Nephron (organoid): Measurements from ENCODE around the gene SARM1.
"Not testable (repeated sequence)": the region's sequence is repeated elsewhere in the genome, so short reads cannot be mapped to it uniquely, and the experiment has no call there.

Experiments
- H3K27ac Mint-ChIP-seq, 3 experiments: 2 replicates each; pipeline ENCODE4 v1.8.0; 2020; ENCODE audit warnings: mixed read lengths in 3 of 3, mild to moderate bottlenecking in 2 of 3, moderate library complexity in 1 of 3
- H3K27me3 Mint-ChIP-seq: 2 replicates; pipeline ENCODE4 v1.8.0; 2021; ENCODE audit warnings: low read depth, mild to moderate bottlenecking, moderate library complexity, mixed read lengths
- H3K36me3 Mint-ChIP-seq: 2 replicates; pipeline ENCODE4 v1.8.0; 2020; ENCODE audit warnings: low read depth, mixed read lengths
- H3K4me1 Mint-ChIP-seq: 2 replicates; pipeline ENCODE4 v1.8.0; 2020; ENCODE audit warnings: mixed read lengths
- H3K4me3 Mint-ChIP-seq, 3 experiments: 2 replicates each; pipeline ENCODE4 v1.8.0; 2020; ENCODE audit warnings: mild to moderate bottlenecking in 3 of 3, mixed read lengths in 3 of 3, moderate library complexity in 2 of 3
- H3K9me3 Mint-ChIP-seq: 2 replicates; pipeline ENCODE4 v1.8.0; 2020; ENCODE audit warnings: mixed read lengths
- CTCF ChIP-seq, 3 experiments: fragments of 200-600 bp; sonication (generic); IDR thresholded peaks; one replicate each; pipeline ENCODE4 v1.5.0; 2021; ENCODE audit warnings: antibody characterized with exemption in 3 of 3; ENCODE audit not compliant: unreplicated experiment in 3 of 3

The SARM1 gene

DNA sequence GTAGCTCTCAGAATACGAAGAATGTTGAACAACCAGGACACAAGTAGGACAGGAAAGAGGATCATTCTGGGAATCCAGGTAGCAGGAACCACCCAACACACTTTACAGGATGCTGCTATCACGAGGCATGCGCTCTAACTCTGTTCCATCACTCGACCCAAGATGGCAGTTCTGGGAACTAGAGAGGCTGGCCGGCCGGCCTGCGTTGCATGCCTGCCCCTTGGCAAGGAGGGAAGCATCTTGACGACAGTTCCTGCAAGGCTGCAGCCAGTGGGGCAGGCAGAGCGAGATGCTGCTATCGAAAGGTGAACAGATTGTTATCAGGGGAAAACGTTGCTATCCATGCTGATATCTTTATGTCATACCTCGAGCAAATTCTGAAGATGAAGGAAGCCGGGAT lies 53.7 kb downstream of the SARM1 start:
- no peak overlapping the region for H3K27ac Mint-ChIP-seq
- H3K4me1 Mint-ChIP-seq, result no peaks in the 10 kb centered on the region
- H3K9me3 Mint-ChIP-seq, result no peaks in the 10 kb centered on the region

GRCh38 chr17:28426081-28426519 lies 54.6 kb downstream of the SARM1 start:
- Mint-ChIP-seq H3K9me3 (no peaks in the 10 kb centered on the region), H3K27me3 (peaks cover 8% of the 10 kb centered on the region), H3K36me3 (no peaks in the 10 kb centered on the region), H3K27ac (no peak overlapping the region), H3K4me1 (no peaks in the 10 kb centered on the region), H3K4me3 (no peak overlapping the region)
- TF ChIP-seq CTCF (IDR thresholded peaks at IDR 0.05; ENCODE audit: unreplicated experiment in 3 of 3), result peak in 1 of 3 experiments; percentile 8

More for the DNA sequence above, 53.7 kb downstream of the SARM1 start:
- no peak for TF ChIP-seq CTCF (IDR thresholded peaks at IDR 0.05; ENCODE audit: unreplicated experiment in 3 of 3)
- H3K27me3 Mint-ChIP-seq, result peaks cover 8% of the 10 kb centered on the region
- no peaks in the 10 kb centered on the region for H3K36me3 Mint-ChIP-seq
- no peak overlapping the region for H3K4me3 Mint-ChIP-seq

DNA sequence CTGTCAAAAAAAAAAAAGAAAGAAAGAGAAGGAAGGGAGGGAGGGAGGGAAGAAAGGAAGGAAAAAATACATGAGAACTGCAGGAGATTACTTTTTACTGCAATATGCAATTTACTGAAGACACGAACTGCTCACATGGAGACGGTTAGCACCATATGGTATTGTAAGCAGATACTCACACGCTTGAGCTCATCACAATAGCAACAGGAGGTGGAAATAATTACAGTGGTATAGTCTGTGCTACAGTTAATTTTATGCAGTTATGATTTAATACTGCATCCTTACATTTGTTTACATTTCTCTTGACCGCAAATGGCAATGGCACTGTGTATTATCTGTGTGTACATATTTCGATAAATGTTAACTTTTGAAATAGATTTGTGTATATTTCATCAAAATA lies 55.9 kb downstream of the SARM1 start:
- H3K4me3 Mint-ChIP-seq, result no peak overlapping the region
- no peak for TF ChIP-seq CTCF (IDR thresholded peaks at IDR 0.05; ENCODE audit: unreplicated experiment in 3 of 3)
- no peaks in the 10 kb centered on the region for H3K36me3 Mint-ChIP-seq
- peaks cover 14% of the 10 kb centered on the region for H3K27me3 Mint-ChIP-seq
- no peaks in the 10 kb centered on the region for H3K9me3 Mint-ChIP-seq
- H3K4me1 Mint-ChIP-seq, result no peaks in the 10 kb centered on the region
- no peak overlapping the region for H3K27ac Mint-ChIP-seq

- not testable (repeated sequence) for H3K36me3 Mint-ChIP-seq, H3K27ac Mint-ChIP-seq, H3K4me3 Mint-ChIP-seq, H3K4me1 Mint-ChIP-seq, H3K9me3 Mint-ChIP-seq
- peaks cover 14% of the 10 kb centered on the region for H3K27me3 Mint-ChIP-seq
Observed at GRCh38 chr17:28427982-28428381, 56.5 kb downstream of the SARM1 start.

DNA sequence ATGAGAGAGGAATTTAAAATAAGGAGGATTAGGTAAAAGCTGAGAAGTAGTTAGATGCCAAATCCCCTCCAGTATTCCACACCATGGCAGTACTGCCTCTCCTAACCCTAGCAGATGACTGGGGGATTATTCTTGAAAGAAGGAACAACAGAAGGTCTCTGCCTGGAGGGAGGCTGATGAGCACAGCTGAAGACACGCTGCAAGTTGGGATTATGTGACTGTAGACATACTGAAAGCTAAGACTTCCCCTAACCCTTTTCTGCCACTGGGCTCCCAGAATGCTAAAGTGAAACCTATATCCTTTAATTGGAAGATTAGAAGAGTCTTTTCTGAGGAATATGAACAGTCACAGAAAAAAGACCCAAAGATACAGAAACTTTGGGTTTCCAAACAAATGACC lies 62.2 kb downstream of the SARM1 start:
- H3K4me1 Mint-ChIP-seq, result no peaks in the 10 kb centered on the region
- H3K27me3 Mint-ChIP-seq, result peaks cover 19% of the 10 kb centered on the region
- H3K36me3 Mint-ChIP-seq, result no peaks in the 10 kb centered on the region
- H3K27ac Mint-ChIP-seq, result no peak overlapping the region
- H3K4me3 Mint-ChIP-seq, result no peak overlapping the region
- no peaks in the 10 kb centered on the region for H3K9me3 Mint-ChIP-seq
- TF ChIP-seq CTCF (IDR thresholded peaks at IDR 0.05; ENCODE audit: unreplicated experiment in 3 of 3), result no peak

DNA sequence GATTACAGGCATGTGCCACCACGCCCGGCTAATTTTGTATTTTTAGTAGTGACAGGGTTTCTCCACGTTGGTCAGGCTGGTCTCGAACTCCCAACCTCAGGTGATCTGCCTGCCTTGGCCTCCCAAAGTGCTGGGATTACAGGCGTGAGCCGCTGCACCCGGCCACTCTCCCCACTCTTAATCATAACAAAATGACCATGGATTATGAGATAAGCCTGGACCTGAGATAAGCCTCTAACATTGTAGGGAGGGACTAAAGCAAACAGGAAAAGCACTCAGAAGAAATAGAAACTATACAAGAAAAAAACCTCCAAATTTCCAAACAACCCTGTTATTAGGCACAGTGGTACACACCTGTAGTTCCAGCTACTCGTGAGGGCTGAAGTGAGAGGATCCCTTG lies 62.8 kb downstream of the SARM1 start:
- H3K9me3 Mint-ChIP-seq, H3K4me1 Mint-ChIP-seq, H3K27ac Mint-ChIP-seq, H3K4me3 Mint-ChIP-seq, H3K36me3 Mint-ChIP-seq: not testable (repeated sequence)
- peaks cover 19% of the 10 kb centered on the region for H3K27me3 Mint-ChIP-seq

DNA sequence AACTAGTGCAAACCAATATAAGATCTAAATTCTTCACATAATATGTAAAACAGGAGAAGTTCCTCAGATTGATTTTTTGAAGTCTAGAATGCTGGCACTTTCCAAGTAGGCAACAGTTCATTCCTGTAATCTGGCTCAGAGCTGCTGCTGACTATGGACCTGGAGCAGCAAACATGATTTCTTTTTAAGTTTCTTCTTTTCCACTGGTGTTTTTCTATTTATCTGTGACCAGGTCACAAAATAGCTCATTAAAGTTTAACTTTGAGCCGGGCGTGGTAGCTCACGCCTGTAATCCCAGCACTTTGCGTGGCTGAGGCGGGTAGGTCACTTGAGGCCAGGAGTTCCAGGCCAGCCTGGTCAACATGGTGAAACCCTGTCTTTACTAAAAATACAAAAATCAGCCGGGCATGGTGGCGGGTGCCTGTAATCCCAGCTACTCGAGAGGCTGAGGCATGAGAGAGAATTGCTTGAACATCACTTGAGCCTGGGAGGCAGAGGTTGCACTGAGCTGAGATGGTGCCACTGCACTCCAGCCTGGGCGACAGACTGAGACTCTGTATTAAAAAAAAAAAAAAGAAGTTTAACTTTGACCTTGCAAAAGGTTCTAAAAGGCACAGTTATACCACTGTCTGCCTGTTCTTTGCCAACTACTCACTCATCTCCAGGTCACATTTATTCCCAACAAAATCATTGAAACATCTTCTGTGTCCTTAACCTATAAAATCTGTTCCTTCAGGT lies 72.6 kb downstream of the SARM1 start:
- Mint-ChIP-seq H3K27me3 (peaks cover 8% of the 10 kb centered on the region), H3K27ac (no peak overlapping the region), H3K4me3 (no peak overlapping the region), H3K9me3 (peaks cover 7% of the 10 kb centered on the region), H3K36me3 (no peaks in the 10 kb centered on the region), H3K4me1 (no peaks in the 10 kb centered on the region)
- TF ChIP-seq CTCF (IDR thresholded peaks at IDR 0.05; ENCODE audit: unreplicated experiment in 3 of 3), result no peak
